GM12872 (cell line): ENCODE data around the gene LINC01488.

Source experiments
- TF ChIP-seq, protein P1 (sequence below): IDR thresholded peaks from 3 replicates; pipeline ENCODE4 v1.5.1; 2011; ENCODE audit warnings: low read depth, mild to moderate bottlenecking, low read length, moderate library complexity; ENCODE audit not compliant: insufficient read depth

Gene LINC01488

DNA sequence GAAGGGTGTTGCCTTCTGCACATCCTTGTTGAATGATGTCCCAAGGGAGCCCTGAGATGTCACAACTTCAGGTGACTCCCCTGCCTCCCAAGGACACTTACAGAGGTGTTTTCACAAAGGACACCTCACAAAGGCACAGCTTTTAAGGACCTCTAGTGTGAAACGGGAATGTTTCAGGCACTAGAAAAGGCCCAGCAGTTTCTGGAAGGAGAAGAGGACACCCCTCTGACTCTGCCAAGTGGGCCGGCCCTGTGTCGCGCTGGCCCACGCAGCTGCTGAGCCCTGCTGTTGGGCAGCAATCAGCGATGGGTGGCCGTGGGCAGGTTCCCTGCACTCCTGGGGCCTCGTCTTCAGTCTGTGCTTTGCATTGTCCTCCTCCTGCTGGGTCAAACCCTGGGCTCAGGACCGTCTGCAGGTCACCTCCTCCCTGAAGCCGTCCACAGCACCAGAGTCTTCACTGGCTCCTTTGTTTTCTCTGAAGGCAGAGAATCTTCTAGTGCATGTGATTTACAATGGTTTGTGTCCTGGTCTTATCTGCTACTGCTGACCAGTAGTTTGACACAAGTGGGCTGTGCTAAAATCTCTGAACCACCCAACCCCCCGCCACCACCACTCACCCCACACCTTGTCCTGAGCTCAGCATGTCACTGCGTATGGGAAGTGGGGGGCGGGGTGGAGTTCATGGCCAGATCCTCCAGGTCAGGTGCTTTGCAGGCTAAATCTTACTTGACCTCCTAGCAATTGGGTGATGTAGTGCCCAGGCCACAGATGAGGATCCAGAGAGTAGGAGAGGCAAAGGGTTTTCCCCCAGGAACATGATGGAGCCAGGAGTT lies 3.2 kb downstream of the LINC01488 start:
- TF ChIP-seq, protein P1, sequence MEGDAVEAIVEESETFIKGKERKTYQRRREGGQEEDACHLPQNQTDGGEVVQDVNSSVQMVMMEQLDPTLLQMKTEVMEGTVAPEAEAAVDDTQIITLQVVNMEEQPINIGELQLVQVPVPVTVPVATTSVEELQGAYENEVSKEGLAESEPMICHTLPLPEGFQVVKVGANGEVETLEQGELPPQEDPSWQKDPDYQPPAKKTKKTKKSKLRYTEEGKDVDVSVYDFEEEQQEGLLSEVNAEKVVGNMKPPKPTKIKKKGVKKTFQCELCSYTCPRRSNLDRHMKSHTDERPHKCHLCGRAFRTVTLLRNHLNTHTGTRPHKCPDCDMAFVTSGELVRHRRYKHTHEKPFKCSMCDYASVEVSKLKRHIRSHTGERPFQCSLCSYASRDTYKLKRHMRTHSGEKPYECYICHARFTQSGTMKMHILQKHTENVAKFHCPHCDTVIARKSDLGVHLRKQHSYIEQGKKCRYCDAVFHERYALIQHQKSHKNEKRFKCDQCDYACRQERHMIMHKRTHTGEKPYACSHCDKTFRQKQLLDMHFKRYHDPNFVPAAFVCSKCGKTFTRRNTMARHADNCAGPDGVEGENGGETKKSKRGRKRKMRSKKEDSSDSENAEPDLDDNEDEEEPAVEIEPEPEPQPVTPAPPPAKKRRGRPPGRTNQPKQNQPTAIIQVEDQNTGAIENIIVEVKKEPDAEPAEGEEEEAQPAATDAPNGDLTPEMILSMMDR: no peak

GRCh38 chr11:69485337-69486041 lies 4.0 kb downstream of the LINC01488 start:
- TF ChIP-seq, protein P1: no peak

GRCh38 chr11:69486056-69486772 lies 4.8 kb downstream of the LINC01488 start:
- TF ChIP-seq, protein P1: no peak

GRCh38 chr11:69486773-69487291 lies 5.4 kb downstream of the LINC01488 start:
- TF ChIP-seq, protein P1: no peak

DNA sequence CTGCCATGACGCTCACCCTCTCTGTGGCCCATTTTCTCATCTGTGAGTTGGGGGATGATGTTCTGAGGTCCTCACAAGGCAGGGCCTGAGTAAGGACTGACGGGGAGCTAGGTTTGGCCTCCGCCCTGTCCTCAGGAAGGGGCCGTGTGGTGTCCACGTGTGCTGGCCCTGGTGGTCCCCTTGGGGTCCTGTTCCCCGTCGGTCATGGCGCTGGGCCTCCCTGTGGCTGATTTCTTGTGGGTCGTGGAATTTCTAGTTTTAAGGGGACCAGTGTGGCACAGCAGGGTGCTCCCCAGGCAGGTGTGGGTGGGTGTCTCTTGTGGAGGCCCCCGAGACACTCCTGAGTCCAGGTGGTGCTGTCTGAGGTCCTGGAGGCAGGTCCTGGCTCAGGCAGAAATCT lies 5.9 kb downstream of the LINC01488 start:
- TF ChIP-seq, protein P1: no peak

GRCh38 chr11:69487849-69488542 lies 6.5 kb downstream of the LINC01488 start:
- TF ChIP-seq, protein P1: no peak
